Measurements from ENCODE around the gene RAB30.

RAB30 gene, protein sequence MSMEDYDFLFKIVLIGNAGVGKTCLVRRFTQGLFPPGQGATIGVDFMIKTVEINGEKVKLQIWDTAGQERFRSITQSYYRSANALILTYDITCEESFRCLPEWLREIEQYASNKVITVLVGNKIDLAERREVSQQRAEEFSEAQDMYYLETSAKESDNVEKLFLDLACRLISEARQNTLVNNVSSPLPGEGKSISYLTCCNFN

DNA sequence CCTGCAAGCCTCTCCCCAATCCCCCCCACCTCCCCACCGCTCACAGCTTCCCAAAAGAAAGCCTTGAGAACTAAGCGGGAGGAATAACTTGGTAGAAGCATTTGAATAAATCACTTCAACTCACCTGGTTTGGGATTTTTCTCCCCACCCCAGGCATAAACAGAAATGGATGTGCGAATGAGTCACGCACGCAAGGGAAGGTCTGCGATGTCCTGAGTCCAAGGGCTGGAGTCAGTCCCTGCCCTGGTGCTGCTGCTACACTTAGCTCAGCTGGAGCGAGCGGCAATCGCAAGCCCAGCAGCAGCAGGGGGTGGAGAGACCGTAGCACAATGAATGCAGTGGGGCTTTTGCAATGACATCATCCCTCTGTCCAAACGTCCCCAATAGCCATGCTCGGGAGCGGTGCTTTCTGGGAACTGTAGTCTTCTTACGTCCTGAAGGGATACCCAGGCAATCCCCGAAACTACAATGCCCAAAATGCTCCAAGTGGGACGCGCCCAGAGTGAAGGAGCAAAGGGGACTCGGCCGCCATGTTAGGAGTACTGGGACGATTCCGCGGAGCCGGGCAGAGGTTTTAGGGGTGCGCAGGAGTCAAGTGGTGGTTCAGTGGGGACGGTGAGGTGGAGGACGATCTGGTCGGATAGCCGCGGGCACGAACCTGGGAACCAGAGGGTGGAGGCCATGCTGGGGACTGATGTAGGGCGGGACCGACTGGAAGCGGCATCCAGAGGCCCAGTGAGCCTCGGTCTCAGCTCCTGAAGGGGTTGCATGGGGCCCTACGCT, at the start of gene RAB30:
TSS of gene RAB30 (minus strand) at position 331 of the 783 bp plus-strand sequence. CDS start 74,581 bp downstream, outside the sequence.
- DNase-seq (ENCODE audit: low read depth in 3 of 3) = peak; percentile 62 to 87 (median 87)

DNA sequence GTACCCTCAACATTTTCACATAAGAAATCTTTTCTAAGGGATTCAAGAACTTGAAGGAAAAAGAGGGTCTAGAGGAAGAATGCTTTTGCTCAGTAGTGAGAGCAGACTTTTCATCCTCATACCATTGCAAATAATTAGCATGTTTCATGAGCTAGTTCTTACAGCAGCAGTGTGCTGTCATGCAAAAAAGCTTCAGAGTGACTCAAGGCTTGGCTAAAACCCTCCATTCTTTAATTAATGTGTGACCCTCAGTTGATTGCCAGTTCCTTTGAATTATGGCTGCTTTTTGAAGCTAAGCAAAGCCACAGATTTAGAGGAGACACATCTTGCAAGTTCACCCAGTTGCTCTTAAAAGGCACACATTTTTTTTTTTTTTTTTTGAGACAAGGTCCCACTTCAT, 48.6 kb upstream of the RAB30 start:
- no peak for DNase-seq (ENCODE audit: low read depth in 3 of 3)

DNA sequence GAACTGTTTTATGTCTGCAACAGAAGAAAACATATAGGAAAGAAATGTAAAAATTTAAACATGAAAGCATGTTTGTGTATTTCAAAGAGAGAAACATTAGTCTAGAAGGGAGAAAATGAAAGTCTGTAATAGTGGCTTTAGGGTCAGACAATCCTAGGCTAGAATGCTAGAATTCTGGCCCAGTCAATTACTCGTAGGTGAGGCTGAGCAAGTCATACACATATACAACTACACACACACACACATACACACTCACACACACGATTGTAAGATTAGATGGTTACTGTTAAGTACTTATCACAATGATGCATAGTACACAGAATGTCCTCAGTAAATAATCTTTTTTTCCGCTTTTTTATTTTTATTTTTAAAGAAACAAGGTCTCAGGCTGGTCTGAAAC, 47.5 kb upstream of the RAB30 start:
- DNase-seq (ENCODE audit: low read depth in 3 of 3) = no peak

DNA sequence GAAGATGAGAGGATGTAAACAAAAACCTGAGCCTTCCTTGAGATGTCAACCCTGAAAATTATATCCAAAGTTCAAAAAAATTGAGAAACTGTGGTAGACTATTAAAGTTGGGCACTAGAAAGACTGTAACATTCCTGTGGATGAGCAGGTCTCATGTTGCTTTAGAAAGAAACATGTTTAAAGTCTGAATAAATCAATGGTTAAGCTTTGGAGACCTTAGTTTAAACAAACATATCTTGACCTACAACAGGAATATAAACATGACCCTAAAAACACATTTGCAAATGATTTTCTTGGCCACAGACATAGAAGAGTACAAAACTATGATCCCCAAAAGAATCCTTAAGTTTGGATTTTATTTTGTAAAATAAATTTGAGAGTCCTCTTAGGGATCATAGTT, 47.1 kb upstream of the RAB30 start:
- no peak for DNase-seq (ENCODE audit: low read depth in 3 of 3)

DNA sequence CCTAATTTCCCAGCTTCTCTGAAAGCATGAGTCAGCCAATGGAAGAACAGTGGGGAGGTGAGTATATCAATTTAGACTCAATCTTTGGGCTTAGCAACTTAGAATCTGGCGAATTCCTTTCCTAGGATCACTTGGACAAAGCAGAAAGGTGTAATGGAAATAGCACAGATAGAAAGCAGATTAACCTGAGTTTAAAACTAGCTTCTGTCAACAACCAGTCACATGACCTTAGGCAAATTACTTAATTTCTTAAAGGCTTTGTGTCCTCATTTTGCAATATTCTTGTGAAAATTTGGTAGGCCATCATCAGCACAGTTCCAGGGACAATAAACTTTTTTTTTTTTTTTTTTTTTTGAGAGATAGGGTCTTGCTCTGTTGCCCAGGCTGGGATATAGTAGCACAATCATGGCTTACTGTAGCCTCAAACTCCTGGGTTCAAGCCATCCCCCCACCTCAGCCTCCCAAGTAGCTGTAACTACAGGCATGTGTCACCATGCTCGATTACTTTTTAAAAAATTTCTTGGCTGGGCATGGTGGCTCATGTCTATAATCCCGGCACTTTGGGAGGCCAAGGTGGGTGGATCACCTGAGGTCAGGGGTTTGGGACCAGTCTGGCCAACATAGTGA, 44.4 kb upstream of the RAB30 start:
- DNase-seq (ENCODE audit: low read depth in 3 of 3) = no peak

DNA sequence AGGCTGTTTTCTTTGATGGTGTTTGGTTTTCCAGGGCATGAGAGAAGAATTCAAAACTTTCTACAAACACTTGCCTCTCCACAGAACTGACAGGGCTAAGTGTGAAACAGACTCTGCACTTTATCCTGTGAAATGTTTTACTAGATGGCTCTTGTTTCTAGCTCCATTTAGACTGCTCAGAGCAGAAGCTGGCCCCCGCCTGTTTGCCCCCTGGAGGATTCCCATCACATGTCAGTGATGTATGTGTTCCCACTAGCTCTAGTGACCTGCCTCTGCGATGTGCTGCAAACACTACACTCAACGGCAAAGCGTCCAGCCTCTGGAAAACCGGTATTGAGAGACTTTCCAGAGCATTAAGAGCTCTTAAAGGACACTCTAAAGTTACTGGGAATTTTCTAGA, 43.9 kb upstream of the RAB30 start:
- DNase-seq (ENCODE audit: low read depth in 3 of 3) = no peak

DNA sequence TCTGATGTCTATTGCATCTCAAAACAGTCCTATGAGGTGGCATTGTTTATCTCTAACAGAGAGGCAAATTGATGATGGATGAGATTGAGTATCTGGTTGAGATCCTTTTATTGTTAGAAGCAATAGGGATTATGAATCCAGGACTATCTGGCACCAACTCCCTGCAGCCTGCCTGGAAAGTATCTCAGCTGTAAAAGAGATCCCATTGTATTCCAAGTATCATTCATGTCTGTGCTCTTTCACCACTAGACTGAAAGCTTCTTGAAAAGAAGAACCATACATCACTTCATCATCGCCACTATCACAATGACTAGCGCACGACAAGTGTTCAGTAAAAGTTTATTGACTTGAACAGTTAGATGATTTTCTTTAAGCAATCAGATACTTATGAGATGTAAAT, 43.3 kb upstream of the RAB30 start:
- DNase-seq (ENCODE audit: low read depth in 3 of 3) = no peak

DNA sequence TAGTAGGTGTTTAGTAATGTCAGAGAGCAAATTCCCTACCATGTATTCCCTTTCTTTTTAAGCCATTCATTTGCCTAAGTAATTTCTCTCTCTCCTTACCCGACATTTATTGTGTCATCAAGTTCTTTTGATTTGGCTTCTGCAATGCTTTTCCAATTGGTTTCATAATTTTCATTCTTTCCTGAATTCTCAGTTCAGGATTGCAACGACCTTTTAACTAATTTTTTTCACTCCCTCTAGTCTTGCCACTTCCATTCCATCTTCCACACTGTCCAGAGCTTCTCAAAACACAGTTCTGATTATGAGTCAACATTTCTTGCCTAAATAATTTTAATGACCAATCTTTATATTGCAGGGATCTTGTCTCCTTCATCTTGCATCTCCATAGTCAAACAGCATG, 41.2 kb upstream of the RAB30 start:
- DNase-seq (ENCODE audit: low read depth in 3 of 3) = no peak

DNA sequence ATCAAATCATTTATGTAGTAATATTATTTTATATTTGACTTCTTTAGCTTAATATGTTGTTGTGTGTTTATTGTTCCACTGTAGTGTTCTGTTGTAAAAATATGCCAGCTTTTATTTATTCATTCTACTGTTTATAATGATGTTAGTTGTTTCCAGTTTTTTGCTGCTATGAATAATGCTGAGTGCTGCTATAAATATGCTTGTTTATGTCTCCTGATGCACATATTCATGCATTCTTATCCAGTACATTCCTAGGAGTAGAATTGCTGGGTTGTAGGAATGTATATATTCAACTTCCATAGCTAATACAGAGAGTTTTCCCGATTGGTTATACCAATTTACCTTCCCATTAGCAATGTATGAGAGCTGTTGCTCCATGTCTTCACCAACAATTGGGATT, 33.5 kb upstream of the RAB30 start:
- no peak for DNase-seq (ENCODE audit: low read depth in 3 of 3)

DNA sequence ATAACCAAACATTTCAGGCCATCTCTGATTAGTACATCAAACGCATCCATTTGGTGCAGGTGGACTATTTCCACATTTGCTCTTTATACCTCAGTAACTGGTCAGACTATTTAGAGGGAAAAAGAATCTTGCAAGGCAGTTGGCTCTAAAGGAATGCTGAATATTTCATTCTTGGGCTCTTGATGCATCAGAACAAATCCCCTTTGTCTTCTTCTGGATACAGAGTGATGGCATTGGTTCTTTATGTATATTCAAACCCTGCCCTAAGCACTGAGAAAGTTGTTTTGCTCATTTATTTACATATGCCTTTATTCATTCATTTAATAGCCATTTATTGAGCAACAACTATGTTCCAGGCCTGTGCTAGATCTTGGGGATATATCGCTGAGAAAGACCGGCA, 31.1 kb upstream of the RAB30 start:
- DNase-seq (ENCODE audit: low read depth in 3 of 3) = no peak

DNA sequence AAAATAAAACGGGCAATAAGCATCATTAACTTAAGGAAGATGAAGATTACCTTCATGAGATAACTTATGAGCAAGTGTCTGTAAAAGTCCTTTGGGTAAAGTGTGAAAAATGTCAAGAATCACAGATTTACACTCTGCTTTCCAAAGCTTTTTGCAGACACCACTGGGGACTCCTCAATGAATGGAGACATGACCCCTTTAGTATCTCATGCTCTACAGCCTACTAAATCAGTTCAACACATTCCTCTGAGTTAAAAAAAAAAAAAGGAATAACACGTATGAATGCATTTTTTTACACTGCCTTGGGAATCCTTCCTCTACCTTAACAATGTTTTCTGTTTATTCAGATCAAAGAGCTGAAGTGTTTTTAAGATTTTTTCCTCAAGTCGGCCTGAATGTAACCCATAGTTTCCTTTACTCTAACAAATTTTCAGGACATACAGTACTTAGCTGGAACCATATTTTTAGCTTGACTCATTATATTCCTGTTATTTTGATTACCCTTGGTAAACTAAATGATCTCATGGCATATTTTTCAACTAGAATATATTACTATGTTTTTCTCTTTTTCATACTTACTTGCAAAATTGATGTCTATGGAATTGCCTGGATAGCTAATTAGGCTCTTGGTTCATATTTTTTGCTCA, 25.9 kb upstream of the RAB30 start:
- DNase-seq (ENCODE audit: low read depth in 3 of 3) = no peak

DNA sequence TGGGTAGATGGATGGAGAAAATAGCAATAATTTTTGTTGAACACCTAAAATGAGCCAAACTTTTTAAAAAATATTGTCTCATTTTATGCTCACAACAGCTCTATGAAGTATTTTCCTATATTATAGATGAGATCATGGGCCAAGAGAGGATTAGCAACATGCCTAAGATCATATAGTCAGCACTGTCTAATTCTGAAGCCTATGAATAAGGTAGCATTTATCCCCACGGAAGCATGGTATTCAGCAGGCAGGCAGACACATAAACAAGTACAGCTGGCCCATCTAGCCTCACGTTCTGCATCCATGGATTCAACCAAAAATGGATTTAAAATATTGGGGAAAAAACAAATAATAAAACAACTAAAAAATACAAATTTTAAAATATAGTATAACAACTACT, 21.9 kb upstream of the RAB30 start:
- DNase-seq (ENCODE audit: low read depth in 3 of 3) = no peak

DNA sequence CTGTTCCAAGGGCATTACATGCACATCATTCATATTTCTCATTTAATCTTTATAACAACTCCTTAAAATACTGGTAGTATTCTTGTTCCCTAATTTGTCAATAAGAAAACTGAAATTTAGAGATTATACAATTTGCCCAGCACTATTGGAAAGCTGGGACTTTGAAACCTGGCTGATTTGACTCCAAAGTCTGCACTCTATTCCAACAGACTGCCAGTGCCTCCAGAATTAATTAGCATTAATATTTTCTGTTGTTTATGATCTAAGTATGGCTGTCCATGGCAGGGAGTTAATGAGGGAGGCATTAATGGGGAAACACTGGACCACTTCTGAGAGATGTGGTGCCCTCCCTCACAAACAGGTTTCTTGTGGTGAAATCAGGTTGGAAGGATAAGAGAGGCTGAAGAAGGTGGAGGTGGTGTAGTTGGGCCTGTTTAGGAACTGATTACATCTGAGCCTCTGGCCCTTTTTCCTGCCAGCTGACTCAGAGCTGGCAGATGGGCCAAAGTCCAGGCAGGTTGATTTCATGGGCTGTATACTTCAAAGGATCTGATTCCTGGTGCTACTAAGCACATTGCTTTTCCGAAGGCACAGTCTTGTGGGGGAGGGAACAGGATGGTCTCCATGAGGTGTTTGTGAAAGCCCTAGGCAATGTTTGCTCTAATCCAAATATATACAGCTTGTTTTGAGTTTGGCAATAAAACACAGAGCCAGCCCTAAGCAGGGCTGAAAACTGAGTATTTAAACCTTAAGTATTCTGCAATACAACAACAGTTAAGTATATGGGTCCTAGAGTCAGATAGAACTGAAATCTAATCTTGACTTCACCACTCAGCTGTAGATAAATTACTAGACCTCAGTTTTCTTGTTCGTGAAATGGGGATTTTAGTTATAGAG, 21.0 kb upstream of the RAB30 start:
- no peak for DNase-seq (ENCODE audit: low read depth in 3 of 3)

DNA sequence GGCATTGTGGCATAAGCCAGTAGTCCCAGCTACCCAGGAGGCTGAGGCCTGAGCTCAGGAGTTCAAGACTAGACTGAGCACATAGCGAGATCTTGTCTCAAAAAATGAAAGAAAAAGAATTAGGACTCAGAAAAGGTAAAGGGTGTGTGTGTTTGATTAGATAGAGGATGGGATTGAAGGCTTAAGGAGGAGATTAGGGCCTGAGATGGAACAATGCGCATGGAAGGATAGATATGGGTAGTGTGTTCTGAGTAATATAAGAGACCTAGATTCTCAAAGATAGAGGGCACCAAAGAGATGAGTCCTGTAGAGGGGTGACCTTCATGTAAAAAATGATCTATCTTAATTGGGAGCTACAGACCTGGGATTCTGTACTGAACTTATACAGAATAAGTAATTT, 17.3 kb upstream of the RAB30 start:
- DNase-seq (ENCODE audit: low read depth in 3 of 3) = no peak

DNA sequence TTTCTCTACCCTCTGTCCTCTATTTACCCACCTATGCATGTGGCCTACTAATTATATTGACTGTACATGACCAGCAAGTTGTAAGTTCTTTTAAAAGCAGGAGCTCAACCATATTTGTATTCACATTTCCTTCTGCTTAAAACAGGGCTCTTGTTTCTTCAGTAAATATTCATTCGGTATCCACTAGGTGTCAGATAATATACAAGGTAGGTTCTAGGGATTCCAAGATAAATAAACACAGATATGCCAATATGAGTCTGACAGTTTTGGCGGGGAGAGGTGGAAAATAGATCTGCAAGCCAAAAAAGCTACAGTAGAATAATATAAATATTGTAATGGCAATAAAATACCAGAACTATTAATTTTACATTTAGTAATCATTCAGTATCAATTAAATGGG, 15.3 kb upstream of the RAB30 start:
- DNase-seq (ENCODE audit: low read depth in 3 of 3) = no peak

DNA sequence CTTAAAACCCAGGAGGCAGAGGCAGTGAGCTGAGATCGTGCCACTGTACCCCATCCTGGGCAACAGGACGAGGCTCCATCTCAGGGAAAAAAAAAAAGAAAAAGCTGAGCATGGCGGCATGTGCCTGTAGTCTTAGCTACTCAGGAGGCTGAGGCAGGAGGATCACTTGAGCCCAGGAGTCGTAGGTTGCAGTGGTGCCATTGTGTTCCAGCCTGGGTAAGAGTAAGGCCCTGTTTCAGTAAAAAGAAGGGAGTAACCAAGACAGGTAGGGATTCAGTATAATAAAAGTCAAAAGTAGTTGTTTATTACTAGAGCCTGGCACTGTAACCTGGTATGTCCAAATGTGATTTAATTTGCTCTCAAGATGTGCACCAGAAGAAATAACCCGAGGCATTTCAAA, 8.1 kb upstream of the RAB30 start:
- no peak for DNase-seq (ENCODE audit: low read depth in 3 of 3)

DNA sequence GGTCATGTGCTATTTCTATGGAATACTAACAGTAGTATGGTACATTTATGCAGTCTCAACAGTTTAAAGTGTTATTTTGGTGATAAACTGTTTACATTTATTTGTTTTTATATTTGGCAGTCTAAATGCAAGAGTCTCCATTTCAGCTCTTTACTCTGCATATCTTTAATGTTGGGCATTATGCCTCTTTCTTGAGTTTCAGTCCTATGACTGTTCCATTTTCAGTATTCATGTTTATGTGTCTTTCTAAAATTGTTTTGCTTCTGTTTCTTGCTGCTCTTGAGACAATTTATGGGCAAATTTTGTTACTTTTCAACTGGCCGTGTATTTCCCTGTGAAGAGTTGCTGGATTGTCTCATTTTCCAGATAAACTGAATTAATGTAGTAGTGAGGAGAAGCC, 6.6 kb upstream of the RAB30 start:
- no peak for DNase-seq (ENCODE audit: low read depth in 3 of 3)

DNA sequence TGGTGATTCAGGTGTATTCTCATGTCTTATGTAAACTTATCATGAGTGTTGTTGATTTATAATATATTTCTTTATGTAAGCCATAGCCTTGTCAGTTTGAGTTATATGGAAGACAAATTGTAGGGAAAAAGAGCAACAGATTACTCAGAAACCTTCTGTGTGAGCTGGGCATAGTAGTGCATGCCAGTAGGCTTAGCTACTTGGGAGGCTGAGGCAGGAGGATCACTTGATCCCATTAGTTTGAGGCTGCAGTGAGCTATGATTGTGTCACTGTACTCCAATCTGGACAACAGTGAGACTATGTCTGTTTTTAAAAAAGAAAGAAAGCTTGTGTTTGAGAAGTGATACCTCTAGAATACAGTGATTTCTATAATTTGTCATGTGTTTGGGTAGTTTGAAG, 2.2 kb upstream of the RAB30 start:
- DNase-seq (ENCODE audit: low read depth in 3 of 3) = no peak

DNA sequence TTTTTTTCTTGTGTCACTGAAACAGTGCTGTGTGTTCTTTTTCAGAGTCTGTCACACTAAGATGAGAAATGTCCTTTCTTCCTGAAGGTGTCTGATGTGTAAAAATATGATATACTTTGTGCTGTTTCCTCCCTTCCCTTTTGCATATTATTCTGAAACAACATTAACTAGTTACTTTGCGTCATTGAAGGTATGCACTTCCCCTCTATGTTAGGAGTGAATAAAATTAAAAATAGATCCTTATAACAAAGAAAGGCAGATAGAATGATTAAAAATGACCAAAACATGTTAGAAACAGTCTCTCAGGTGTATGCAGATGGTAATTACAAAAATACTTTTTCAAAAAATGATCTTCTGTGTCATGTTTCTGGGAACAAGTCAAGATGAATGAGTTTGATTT, 1.6 kb upstream of the RAB30 start:
- no peak for DNase-seq (ENCODE audit: low read depth in 3 of 3)

DNA sequence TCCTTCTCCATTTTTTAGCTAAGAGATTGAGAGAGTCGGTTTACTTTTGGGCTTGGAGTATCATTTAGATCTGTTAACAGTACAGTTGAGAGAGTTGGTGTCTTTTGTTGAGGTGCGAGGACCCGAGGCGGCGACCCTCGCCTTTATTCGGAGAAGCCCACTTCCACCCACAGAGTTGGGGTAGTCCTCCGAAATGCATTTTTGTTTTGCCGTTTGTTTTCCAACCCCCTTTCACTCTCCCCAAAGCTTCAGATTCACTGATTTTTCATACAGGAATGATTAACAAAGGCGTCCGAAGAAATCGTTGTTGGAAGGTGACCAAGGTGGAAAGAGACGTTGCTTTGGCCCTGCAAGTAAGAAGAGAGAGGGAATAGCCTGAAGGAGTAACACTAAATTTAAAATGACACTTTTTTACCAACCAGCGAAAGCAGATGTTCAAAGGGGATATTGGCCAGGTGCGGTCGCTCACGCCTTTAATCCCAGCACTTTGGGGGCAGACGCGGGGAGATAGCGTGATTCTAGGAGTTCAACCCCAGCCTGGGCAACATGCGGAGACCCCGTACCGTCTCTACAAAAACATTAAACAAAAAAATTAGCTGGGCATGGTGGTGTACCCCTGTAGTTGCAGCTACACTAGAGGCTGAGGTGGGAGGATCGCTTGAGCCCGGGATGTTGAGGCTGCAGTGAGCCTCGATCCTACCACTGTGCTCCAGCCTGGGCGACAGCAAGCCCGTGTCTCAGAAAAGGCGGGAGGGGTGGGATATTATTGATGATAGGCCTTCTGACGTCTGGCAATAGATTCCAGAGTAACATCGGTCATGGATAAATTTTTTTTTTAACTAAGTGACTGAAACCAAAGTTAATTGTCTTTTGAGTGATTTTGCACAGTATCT, 899 bp upstream of the RAB30 start:
- no peak for DNase-seq (ENCODE audit: low read depth in 3 of 3)

Data from stimulated activated CD4-positive, alpha-beta T cell treated with anti-CD3 and anti-CD28 coated beads, TNF-alpha, amount 100 ng/mL, for 4 hours (primary cell).